Heart left ventricle (tissue), 16 donors: ENCODE measurements around the gene ZNF618. TPM values are rescaled to one million over a fixed set of nuclear protein-coding genes. Genes with fewer than 3 reads are reported as not detected.

ENCODE experiments used
- ATAC-seq, 4 donors: fragments of 200-7000 bp; cut with Tn5 transposase; one replicate each; pipeline ENCODE4 v1.9.1; 2020 to 2022; ENCODE audit warnings: moderate library complexity in 4 of 4, mild to moderate bottlenecking in 3 of 4, moderate number of reproducible peaks in 1 of 4
- DNase-seq, 5 donors: peaks; one replicate each; pipeline ENCODE4 v3.0.0-alpha.2; 2020
- H3K27ac ChIP-seq, 12 donors: fragments of 200-600 bp; sonication (generic) in 4 of 12; one replicate each; pipeline versions ENCODE4 v1.5.0 to v1.8.0; 2016 to 2022; ENCODE audit warnings: mild to moderate bottlenecking in 2 of 12
- H3K27me3 ChIP-seq, 9 donors: fragments of 200-600 bp; sonication (generic) in 2 of 9; one replicate each; pipeline versions ENCODE4 v1.5.1 to v1.8.0; 2016 to 2022; ENCODE audit warnings: mild to moderate bottlenecking in 3 of 9
- H3K36me3 ChIP-seq, 9 donors: fragments of 200-600 bp; sonication (generic) in 2 of 9; one replicate each; pipeline versions ENCODE4 v1.5.0 to v1.8.0; 2018 to 2022; ENCODE audit warnings: mild to moderate bottlenecking in 2 of 9
- H3K4me1 ChIP-seq, 12 donors: fragments of 200-600 bp; sonication (generic) in 4 of 12; one replicate each; pipeline versions ENCODE4 v1.5.0 to v1.8.0; 2016 to 2022; ENCODE audit warnings: mild to moderate bottlenecking in 3 of 12
- H3K4me3 ChIP-seq, 12 donors: fragments of 200-600 bp; sonication (generic) in 4 of 12; one replicate each; pipeline versions ENCODE4 v1.5.0 to v1.8.0; 2017 to 2022; ENCODE audit warnings: mild to moderate bottlenecking in 9 of 12, moderate library complexity in 4 of 12
- H3K9me3 ChIP-seq, 12 donors: fragments of 200-600 bp; sonication (generic) in 4 of 12; one replicate each; pipeline versions ENCODE4 v1.5.0 to v1.8.0; 2016 to 2022; ENCODE audit warnings: mild to moderate bottlenecking in 1 of 12
- CTCF ChIP-seq, 12 donors: fragments of 200-600 bp; sonication (generic) in 4 of 12; IDR thresholded peaks; one replicate each; pipeline versions ENCODE4 v1.5.0 to v1.8.0; 2018 to 2022; ENCODE audit warnings: antibody characterized with exemption in 12 of 12, mild to moderate bottlenecking in 5 of 12
- POLR2A ChIP-seq, 2 donors: fragments of 450-650 bp; IDR thresholded peaks; one replicate each; pipeline ENCODE4 v1.6.1; 2017; ENCODE audit warnings: antibody characterized with exemption in 2 of 2, mild to moderate bottlenecking in 2 of 2, moderate library complexity in 2 of 2
- WGBS, 4 donors: extraction: QIAGEN DNeasy Blood & Tissue Kit in 2 of 4; methylation state at CpG; one replicate each; pipeline versions ENCODE4 v1.1.5 to v1.1.7; 2013 to 2018; 5-methylcytosine and 5-hydroxymethylcytosine counted together
- intact Hi-C, 10 donors: fragments of 100-400 bp; cut with DNase I; formaldehyde crosslinking; loops; one replicate each; pipeline versions ENCODE4 v1.11.1 to v1.14.2; 2022
- polyA plus RNA-seq, 2 donors: library from polyadenylated mRNA; stranded (reverse); fragments of 200-250 nt; gene quantifications; one replicate each; pipeline ENCODE4 v1.2.3, GENCODE V29; 2013
- total RNA-seq, 9 donors: library from RNA; depleted of rRNA in 2 of 9; stranded (reverse); fragments of >200 nt in 2 of 9; fragmentation: NEBNext Ultra II Directional in 3 of 9; extraction: Animal tissue kit (Norgen Biotek cat#: 25700) in 3 of 9; gene quantifications; one replicate each; pipeline versions ENCODE4 v1.1.0 to v1.2.4, GENCODE V29; 2016 to 2023
- donor health status: ischemic (EF 13 %, LVEDD 7.1; RV severe dilation, severe dysfunction).
- donor health status: healthy with polysubstance abuse.
- donor health status: DM: no; HTN: yes; CAD: no.
- donor health status: DM: no; HTN: no; CAD: no.
- donor health status: ischemic (EF 25% LVEDD 6.9; RV normal size, moderate dysfunction).
- donor health status: ischemic (EF 25% LVEDD 5.7; RV mildly dilated, moderate dysfunction).
- donor health status: healthy.
- donor health status: DM: yes; HTN: yes; CAD: no.
- donor health status: ischemic (EF 35%, LVEDD 5.7; RV mildly dilated, moderate dysfunction).
- donor health status: nonischemic (EF 11% LVEDD 7.7; RV severe dilation, severe dysfunction).
- donor health status: DM: yes; HTN: yes; CAD: no.
- donor health status: PGD.
- donor health status: ischemic (EF 29% LVEDD 5.4; RV normal size, mild dysfunction).
- donor health status: nonischemic (EF 23%, LVEDD 6.1; RV moderate dilation, normal function).

ZNF618 gene
- total and polyA plus RNA-seq, 11 donors: 0.81 to 4.2 (median 1.7) TPM

DNA sequence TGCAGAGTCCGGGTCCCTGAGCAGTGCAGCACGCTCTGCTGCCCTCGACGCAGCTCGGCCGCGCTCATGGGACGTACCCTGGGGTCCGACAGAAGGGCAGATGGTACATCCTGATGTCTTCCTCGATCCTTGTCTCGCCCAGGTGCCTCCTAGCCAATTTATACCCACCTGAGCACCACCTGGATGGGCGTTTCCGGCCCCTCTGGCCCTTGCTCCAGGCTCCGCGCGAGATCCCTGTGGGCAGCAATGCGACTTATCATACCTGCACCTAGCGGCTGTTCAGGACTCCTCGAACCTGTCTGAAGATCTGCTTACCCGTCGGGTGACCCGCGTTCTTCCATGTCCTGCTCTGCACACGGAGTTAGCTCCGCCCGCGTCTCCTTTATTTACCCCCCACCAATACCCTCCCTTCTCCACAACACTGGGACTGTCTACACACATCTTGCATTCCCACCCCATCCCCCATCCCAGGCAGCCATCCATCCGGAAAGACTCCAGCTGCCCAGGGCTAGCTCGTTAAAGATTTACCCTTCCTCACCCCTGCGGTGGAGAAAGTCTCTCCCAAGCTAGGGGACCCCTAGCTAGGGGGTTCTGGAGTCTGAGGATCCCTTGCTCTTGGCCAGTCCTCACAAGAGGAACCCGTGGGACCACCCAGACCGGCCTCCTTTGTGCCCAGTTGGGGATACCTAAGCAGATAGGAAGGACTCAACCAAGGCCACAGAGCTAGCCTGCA is 223.0 kb downstream of the ZNF618 start, which contains the start of gene KIF12:
KIF12 (minus strand) TSS at position 357 of the 733 bp plus-strand sequence; CDS start at position 341, 16 bp downstream.
- WGBS, 4 donors: 22 to 28% (median 23%) methylated on average over 31 to 32 of the region's 32 CpGs
- peak in 2 of 4 donors; percentile 16 to 43 for ATAC-seq
- peaks cover 0 to 40% (median 13%) of the 10 kb centered on the region in 9 donors for H3K27me3 ChIP-seq

GRCh38 chr9:114099669-114100270 is 223.7 kb downstream of the ZNF618 start:
- intact Hi-C loops: loop anchor here in 1 of 10 donors (5.0 kb wide), 1 partner anchor 173 kb away; no protein-coding TSS in a partner anchor
- H3K27me3 ChIP-seq: peaks cover 0 to 40% (median 13%) of the 10 kb centered on the region in 9 donors
- no peak for ATAC-seq

More for the DNA sequence above, 223.0 kb downstream of the ZNF618 start, which contains the start of gene KIF12:
- no peak for DNase-seq
- Histone ChIP-seq H3K27ac (no peak within 1 kb of the TSS), H3K4me3 (peak within 1 kb of the TSS in 11 of 12 donors; percentile 32 to 54 (median 48)), H3K9me3 (peaks cover 0 to 12% (median 2%) of the 10 kb centered on the region in 12 donors), H3K36me3 (no peaks in the 10 kb centered on the region), H3K4me1 (peaks cover 0 to 17% (median 5%) of the 10 kb centered on the region in 12 donors)
- TF ChIP-seq POLR2A (IDR thresholded peaks at IDR 0.05): no peak
- no peak for TF ChIP-seq CTCF (IDR thresholded peaks at IDR 0.05)
- intact Hi-C loops: no loop called here

DNA sequence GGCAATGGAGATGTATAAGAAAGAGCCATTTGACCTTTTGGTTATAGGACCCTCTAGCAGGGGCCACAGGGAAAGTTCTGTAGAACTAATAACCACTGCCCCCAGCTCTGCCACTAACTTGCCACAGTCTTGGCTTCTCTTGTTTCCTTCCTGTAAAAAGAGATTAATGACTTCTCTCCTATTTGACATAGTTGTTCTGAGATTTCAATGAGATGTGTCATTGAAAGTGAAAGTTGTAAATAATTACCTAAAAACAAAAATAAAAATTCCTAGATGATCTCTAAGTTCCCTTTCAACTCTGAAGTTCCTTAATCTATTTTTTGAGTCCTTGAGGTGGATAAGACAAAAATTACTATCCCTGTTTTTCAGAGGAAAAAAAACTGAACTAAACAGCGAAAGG is 224.4 kb downstream of the ZNF618 start:
- no peak for ATAC-seq
- DNase-seq: no peak
- TF ChIP-seq POLR2A (IDR thresholded peaks at IDR 0.05) (no peak), CTCF (IDR thresholded peaks at IDR 0.05) (no peak)
- Histone ChIP-seq H3K36me3 (no peaks in the 10 kb centered on the region), H3K27me3 (peaks cover 0 to 40% (median 13%) of the 10 kb centered on the region in 9 donors), H3K9me3 (peaks cover 0 to 12% (median 2%) of the 10 kb centered on the region in 12 donors), H3K4me3 (no peak overlapping the region), H3K27ac (no peak overlapping the region), H3K4me1 (peaks cover 0 to 17% (median 5%) of the 10 kb centered on the region in 12 donors)
- WGBS, 4 donors: 72 to 90% (median 84%) methylated on average over 1 of the region's 1 CpG
- intact Hi-C loops: loop anchor here in 1 of 10 donors (5.0 kb wide), 1 partner anchor 172 kb away; no protein-coding TSS in a partner anchor

More at GRCh38 chr9:114099669-114100270, 223.7 kb downstream of the ZNF618 start:
- 66 to 77% (median 74%) methylated on average over 2 of the region's 2 CpGs for WGBS, 4 donors
- no peak for TF ChIP-seq POLR2A (IDR thresholded peaks at IDR 0.05)
- no peak for TF ChIP-seq CTCF (IDR thresholded peaks at IDR 0.05)
- Histone ChIP-seq H3K27ac (no peak overlapping the region), H3K36me3 (no peaks in the 10 kb centered on the region), H3K4me1 (peaks cover 0 to 17% (median 5%) of the 10 kb centered on the region in 12 donors), H3K4me3 (no peak overlapping the region), H3K9me3 (peaks cover 0 to 12% (median 2%) of the 10 kb centered on the region in 12 donors)
- DNase-seq: no peak

GRCh38 chr9:114102484-114102883 is 226.4 kb downstream of the ZNF618 start:
- H3K4me3 ChIP-seq: no peak overlapping the region
- TF ChIP-seq CTCF (IDR thresholded peaks at IDR 0.05) (no peak), POLR2A (IDR thresholded peaks at IDR 0.05) (no peak)
- H3K4me1 ChIP-seq: peaks cover 0 to 17% (median 5%) of the 10 kb centered on the region in 12 donors
- peaks cover 0 to 21% (median 9%) of the 10 kb centered on the region in 9 donors for H3K27me3 ChIP-seq
- intact Hi-C loops: loop anchor here in 1 of 10 donors (5.0 kb wide), 1 partner anchor 170 kb away; no protein-coding TSS in a partner anchor
- no peak overlapping the region for H3K27ac ChIP-seq
- ATAC-seq (no peak), DNase-seq (no peak)
- no peaks in the 10 kb centered on the region for H3K36me3 ChIP-seq
- H3K9me3 ChIP-seq: peaks cover 0 to 12% (median 2%) of the 10 kb centered on the region in 12 donors
